GM18867 (cell line): Measurements from ENCODE around the gene ADO.
A peak's percentile ranks its signal among the peaks of the same experiment; 100 is the strongest.

ENCODE experiments used
- ATAC-seq: cut with Tn5 transposase; IDR thresholded peaks from one replicate; pipeline ENCODE4 v1.9.1; 2021; ENCODE audit warnings: mild to moderate bottlenecking, moderate library complexity; ENCODE audit not compliant: unreplicated experiment

ADO gene

DNA sequence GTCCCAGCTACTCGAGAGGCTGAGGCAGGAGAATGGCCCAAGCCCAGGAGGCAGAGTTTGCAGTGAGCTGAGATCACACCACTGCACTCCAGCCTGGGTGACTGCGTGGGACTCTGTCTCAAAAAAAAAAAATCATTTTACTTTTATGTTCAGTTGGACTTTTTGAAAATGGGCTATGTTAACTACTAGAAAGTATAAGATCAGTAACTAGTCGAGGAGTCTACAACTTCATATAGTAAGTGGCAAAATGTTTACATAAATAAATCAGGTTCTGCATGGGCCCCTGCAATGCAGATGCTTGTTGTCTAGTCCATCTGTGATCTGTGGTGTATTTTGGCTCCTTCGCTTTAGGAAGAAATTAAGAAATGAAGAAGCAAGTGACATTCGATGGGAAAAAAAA lies 12.3 kb upstream of the ADO start:
- no peak for ATAC-seq

DNA sequence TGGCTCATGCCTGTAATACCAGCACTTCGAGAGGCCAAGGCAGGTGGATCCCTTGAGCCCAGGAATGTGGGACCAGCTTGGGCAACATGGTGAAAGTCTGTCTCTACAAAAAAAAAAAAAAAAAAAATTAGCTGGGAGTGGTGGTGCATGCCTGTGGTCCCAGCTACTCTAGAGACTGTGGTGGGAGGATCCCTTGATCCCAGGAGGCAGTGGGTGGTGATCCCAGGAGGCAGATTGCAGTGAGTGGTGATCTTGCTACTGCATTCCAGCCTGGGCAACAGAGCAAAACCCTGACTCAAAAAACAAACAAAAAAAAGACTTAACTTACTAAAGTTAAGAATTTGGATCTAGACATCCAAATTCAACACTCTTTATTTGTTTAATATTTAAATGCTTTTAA lies 10.2 kb upstream of the ADO start:
- no peak for ATAC-seq

DNA sequence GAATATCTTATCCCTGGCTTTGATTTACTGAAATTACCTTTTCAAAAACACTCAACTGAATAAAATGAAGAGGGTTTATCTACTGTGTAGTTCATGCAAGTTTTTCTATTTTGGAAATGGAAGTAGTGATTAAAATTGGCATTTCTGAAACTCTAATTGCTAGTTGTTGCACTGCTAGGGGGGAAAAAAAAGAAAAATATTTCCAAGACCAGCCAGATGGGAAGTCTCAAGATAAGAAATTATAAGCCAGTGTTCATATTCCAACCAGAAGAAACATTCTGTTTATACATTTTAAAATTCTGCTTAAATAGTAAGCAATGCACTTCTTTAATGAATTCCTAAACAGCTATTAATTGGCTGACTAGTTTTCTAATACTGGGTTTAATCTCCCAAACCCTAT lies 9.4 kb upstream of the ADO start:
- no peak for ATAC-seq

DNA sequence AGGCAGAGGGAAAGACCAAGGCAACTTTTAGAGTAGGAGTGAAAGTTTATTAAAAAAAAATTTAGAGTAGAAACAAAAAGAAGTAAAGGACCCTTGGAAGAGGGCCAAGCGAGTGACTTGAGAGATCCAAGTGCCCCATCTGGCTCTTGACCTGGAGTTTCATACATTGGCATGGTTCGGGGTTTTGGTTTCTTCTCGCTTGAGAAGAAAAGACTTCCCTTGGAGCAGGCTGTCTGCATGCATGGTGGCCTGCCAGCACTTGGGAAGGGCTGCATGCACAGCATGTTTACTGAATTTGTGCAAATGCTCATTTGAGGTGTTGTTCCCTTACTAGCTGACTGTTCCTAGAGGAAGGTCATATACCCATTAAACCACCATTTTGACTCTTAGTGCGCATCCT lies 8.8 kb upstream of the ADO start:
- no peak for ATAC-seq

DNA sequence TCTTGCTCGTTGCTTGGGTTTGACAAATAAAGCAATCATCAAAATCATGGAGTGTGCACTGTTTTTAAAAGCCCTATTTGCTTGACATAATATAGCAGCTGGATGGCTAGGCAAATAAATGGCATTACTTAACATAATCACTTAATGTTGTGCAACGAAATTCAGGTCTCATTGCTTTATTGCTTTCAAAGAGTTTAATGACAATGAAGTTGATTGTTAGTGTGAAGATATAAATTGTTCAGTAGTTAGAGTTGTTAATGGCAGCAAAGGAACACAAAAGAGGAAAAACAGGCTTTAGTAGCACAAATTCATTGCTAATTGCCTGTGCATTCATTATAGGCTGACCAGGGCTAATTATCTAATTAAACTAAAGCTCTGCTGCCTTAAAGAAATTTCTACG lies 7.6 kb upstream of the ADO start:
- ATAC-seq: no peak

DNA sequence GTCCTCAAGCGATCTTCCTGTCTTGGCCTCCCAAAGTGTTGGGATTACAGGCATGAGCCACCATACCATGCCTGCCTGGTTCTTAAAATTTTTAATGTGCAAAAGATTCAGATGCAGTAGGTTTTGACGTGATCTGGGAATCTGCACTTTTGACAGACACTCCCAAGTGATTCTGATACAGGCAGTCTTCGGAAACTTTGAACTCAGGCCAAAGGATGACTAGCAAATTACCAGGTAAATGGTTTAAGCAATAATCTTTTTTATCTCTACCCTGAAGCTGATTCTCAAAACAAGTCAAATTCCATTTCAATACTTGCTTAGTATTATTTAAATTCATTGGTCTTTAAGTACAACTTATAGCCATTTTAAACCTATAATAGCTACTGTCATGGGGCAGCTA lies 2.6 kb upstream of the ADO start:
- no peak for ATAC-seq

DNA sequence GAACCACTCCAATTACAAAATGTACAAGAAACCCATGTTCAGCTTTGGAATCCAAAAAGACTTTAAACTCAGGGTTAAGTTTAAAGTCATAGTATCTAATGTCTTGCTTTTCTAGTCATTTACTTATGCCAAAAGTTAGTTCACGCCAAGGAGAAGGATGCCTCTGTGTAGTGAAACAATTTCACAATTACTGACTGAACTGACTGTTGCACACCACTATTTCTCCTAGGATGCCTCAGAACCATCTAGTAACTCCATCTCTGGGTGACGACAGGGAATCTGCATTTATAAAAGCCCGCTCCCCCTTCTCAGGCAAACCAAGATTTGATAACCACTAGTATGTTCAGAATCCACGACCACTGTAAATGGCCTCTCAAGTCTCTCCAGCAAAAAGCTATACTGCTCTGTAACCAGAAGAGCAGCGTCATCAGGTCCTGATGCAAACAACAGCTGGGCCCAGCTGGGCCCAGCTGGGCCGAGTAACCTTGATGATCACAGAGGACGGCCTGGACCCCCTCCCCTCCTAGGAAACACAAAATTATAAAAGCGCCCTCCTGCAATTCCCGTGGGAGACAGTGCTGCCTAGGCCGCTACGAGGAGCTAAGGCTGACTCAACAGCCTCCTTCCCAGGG lies 680 bp upstream of the ADO start:
- no peak for ATAC-seq

DNA sequence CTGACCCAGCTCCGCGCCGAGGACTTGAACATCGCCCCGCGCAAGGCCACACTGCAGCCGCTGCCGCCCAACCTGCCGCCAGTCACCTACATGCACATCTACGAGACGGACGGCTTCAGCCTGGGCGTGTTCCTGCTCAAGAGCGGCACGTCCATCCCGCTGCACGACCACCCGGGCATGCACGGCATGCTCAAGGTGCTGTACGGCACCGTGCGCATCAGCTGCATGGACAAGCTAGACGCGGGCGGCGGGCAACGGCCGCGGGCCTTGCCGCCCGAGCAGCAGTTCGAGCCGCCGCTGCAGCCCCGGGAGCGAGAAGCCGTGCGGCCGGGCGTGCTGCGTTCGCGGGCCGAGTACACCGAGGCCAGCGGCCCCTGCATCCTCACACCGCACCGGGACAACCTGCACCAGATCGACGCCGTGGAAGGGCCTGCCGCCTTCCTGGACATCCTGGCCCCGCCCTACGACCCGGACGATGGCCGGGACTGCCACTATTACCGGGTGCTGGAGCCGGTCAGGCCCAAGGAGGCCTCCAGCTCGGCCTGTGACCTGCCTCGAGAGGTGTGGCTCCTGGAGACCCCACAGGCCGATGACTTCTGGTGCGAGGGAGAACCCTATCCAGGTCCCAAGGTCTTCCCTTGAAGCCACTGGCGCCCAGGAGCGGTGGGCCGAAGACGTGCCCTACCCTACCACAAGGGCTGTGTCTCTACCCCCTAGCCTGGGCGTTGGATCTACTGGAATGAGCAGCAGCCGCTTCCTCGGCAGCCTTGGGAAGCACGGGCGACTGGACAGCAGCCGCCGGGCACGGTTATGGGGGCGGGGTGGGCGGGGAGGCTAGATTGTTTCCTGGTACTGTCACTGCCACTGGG lies 945 bp downstream of the ADO start:
- peak; percentile 11 for ATAC-seq

DNA sequence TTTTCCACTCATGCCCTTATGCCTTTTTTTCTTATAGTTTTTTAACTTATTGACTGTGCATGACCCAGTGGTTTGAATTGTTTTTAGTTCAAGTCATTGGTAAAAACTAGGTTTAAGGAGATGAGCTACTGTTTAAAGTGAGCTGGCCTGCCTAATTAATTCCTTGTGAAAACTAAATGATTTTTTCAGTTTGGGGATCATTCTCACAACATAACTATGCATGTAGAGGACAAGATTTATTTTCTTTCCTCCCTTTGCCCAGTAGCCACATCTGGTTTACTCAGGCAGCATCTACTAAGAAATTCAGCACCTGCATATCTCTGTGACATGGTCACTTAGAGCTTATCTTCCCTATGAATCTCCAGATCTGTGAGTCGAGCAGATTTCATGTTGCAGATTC lies 1.7 kb downstream of the ADO start:
- no peak for ATAC-seq

DNA sequence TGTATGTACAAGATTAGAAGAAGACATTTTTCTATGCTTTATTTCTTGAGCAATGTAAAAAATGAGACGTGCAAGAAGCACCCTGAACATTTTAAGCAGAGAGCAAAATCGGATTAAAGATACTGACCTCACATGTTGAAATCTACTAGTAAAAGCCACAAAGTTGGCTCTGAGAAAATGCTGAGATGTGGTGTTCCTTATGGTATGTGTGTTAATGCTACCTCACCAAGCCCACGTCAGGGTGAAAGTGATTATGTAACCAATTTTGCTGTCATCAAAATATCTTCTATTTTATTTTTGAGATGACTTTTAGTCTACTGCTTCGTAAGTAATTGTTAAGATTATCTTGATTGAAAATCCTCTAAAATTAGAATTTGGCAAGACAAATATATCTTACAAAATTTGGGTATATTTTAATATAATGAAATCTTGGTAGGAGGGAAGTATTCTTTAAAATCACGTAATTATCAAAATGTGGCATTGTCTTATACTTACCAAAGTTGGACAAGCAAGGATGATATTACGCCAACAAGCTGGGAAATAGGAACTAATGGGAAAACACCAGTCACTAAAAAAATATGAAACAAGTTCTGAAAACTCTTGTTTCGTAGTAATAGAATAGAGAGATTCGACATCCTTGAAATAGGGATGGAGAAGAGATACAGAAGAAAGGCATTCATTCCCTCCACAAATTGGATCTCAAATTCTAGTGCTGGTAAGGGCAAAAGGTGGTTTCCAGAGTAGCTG lies 5.8 kb downstream of the ADO start:
- no peak for ATAC-seq

DNA sequence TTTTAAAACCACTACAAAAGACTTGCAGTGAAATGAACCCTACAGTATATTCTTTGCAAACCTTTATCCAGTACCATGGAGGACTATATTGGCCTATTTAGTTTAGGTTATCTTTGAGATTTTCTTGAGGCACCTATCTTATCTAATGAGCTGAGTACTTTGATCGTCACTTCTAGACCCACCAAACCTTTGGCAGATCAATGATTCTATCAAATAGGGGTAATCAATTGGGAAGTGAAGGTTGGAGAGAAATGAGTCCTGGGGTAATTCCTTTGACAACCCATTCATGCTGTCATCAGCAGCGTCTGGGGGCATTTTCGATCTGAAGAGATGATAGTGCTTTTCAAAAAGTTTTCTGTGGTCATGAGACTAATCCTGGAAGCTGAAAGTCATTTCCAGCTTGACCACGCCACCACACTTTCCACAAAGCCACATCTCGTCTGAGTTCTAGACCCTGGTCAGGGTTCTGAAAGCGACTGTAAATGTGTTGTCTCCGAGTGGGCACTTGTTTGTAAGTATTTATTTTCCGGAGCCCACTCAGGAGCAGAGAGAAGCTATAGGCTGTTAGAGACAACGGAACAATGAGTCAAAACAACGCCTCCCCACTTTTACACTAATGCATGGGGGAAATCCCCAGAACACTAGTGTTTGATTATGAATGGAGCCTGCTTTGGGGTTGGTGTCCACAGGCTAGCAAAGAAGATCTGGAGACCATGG lies 6.8 kb downstream of the ADO start:
- peak; percentile 38 for ATAC-seq

DNA sequence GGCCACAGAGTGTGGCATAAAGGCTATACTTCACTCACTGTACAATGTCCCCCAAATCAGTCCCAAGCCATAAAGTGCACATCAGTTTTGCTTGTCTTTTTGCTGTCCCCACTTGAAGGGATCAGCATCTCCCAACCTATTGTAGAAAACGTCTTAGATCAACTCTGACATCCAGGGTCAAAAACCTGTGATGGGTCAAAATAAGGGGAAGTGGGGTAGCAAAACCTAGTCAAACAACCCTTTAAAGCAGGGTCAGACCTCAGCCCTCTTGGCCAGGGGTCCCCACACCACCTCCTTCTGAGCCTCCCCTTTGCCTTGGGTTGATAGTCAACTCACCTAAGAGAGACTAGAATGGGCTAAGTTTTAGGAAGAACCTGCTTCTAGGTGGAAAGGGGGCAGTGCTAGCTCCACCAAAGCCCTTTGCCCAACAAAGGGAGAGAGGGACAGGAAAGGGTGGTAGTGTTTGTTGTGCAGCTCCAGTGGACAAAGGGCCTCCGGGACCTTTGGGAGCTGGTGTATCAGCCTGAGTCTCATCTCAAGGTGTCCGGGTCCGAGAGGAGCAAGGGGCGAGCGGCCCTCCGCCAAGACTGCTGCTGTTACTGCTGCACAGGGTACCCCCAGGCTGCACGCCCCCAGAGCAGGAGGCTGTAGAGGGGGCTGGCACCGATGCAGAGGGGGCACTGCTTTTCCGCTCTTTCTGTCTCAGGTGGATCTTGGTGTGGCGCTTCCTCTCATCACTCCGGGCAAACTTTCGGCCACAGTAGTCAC lies 8.3 kb downstream of the ADO start:
- no peak for ATAC-seq

DNA sequence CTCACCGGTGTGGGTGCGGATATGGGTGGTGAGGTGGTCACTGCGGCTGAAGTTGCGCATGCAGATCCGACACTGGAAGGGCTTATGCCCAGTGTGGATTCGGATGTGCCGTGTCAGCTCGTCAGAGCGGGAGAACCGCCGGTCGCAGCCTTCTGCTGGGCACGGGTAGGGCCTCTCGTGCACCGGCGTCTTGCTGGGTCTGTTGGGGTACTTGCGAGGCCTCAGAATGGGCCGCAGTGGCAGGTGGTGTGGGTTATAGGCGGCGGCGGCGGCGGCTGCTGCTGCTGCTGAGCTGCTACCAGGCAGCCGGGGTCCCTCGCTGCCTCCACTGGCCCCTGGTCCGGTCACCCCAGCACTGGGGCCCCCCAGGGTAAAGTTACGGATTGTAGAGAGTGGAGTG lies 8.9 kb downstream of the ADO start:
- ATAC-seq: no peak

DNA sequence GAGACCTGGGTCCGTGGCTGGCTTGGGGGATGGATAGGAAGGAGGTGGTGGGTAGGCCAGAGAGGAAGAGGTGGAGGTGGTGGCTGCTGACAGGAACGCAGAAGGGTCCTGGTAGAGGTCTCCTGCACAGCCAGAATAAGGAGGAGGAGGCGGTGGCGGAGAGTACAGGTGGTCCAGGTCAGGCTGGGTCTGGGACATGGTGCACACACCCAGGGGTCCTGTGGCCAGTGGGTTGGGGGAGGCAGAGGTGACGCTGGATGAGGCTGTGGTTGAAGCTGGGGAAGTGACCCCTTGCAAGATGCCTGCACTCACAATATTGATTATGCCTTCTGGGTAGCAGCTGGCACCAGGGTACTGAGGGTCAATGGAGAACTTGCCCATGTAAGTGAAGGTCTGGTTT lies 9.5 kb downstream of the ADO start:
- no peak for ATAC-seq

DNA sequence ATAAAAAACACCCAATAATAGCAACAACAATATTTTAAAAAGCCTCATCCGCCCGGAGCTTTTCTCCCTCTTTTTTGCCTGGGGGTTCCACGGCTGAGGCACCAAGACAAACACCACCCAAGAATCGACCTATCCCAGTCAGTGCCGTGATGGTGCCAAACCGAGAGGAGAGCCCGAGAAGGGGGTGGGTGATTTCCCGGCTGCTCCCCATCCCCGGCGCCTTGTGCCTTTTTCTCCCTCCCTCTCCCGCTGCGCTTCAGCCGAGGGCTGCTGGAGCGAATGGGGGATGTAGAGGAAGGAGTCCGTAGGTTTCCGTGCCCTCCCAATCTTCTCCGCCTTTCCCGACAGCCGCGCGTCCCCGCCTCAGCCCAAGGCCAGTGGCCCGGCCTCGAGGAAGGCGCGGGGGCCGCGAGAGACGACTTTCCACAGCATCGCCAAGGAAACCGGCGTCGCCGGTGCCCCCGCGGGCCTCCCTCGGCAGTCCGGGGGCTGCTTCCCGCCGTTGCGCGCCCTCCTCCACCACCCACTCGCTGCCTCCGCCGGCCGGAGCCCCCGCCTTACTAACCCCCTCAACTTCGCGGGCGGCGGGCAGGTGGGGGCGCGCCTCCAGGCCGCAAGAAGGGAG lies 10.3 kb downstream of the ADO start:
- no peak for ATAC-seq

DNA sequence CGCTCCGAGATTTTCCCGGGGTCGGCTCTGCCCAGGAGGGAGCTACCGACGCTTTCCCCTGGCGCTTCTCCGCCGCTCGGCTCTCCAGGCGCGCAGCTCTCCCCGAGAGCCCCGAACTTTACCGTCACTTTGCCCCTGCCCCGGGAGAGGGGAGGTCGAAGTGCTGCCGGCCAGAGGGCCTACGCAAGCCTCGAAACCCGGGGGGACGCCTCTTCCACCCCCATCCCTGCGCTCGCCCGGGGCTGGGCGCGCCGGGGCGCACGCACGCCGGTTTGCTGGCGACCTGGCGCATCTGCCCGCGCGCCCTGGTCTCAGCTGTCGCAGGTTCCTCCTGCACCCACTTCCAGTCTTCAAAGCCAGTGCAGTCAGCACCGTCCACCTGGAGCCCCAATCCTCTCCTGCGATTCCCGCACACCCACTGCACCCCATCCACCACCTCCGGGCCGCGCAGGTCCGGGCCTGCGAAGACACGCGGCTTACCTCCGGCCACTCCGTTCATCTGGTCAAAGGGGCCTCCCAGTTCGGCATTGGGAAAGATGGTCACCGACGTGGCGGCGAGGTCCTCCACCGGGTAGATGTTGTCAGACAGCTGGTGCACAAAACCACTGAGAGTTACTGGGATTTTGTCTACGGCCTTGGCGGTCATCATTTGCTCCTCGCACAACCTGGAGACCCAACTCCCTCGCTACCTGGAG lies 11.0 kb downstream of the ADO start:
- ATAC-seq: no peak

DNA sequence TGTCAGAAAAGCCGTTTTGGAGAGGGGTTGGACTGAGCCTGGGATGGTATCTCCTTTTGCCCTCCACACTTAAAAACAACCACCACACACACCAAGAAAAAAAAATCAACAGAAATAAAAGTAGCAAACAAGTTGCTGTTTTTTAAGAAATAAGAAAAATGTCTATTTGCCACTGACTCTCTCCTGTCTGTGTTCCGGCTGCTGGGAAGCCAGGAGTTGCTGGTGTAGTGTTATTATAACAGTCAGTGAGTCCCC lies 11.5 kb downstream of the ADO start:
- no peak for ATAC-seq

DNA sequence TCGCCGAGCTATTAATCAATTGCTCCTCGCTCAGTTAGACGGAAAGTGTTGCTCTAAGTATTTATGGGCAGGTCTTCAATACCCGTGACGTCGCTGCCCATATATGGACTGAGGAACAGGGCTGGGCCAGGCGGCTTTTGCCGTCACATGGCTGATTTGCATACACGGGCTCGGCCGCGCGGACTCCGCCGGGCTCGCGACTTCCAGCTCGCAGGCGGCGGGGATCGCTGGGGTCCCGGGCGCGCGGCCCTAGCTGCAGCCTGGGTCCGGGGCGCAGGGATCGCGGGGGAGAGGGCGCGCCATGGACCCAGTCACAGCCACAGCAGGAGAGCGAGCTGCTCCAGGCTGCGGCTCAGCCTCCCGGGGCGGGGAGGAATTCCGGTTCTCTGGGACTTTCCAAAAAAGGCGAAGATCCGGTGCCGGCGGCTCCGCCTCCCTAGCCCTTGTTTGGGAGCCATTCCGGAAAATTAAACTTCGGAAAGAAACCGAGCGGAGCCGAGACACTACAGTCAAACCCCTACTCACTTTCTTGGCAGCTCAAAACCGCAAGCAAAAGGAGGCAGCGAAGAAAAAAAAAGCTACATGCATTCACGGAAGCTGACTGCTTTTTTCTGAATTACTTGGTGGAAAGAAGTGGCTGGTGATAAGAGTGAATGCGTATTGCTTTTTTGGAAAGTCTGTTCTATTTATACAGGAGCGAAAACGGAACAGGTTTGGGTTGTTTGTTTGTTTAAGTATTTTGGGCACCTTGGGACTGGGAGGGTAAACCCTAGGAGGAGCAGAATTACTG lies 12.0 kb downstream of the ADO start, which contains the start of gene EGR2:
EGR2 (minus strand) TSS at position 36 of the 790 bp plus-strand sequence. CDS start 337 bp downstream, outside the sequence.
- peak; percentile 76 for ATAC-seq
